Stimulated activated CD8-positive, alpha-beta memory T cell treated with anti-CD3 and anti-CD28 coated beads, Interleukin-7, amount 100 ng/mL, for 48 hours (primary cell): Measurements from ENCODE around the gene DRD2.

Source experiments
- DNase-seq, 2 donors: peaks; one replicate each; pipeline ENCODE4 v3.0.0-alpha.2; 2020; ENCODE audit warnings: low read depth in 1 of 2; ENCODE audit errors: extremely low read depth in 1 of 2

The DRD2 gene

GRCh38 chr11:113405724-113406478, 69.3 kb downstream of the DRD2 start:
- DNase-seq: no peak

GRCh38 chr11:113404859-113405430, 70.3 kb downstream of the DRD2 start:
- DNase-seq: no peak

- DNase-seq: no peak
Observed at GRCh38 chr11:113401718-113402117, 73.5 kb downstream of the DRD2 start.

GRCh38 chr11:113400631-113401230, 74.5 kb downstream of the DRD2 start:
- no peak for DNase-seq

- no peak for DNase-seq
Observed at GRCh38 chr11:113398669-113399430, 76.3 kb downstream of the DRD2 start.

- no peak for DNase-seq
Observed at GRCh38 chr11:113397821-113398220, 77.4 kb downstream of the DRD2 start.

- DNase-seq: no peak
Observed at GRCh38 chr11:113397212-113397611, 78.0 kb downstream of the DRD2 start.

DNA sequence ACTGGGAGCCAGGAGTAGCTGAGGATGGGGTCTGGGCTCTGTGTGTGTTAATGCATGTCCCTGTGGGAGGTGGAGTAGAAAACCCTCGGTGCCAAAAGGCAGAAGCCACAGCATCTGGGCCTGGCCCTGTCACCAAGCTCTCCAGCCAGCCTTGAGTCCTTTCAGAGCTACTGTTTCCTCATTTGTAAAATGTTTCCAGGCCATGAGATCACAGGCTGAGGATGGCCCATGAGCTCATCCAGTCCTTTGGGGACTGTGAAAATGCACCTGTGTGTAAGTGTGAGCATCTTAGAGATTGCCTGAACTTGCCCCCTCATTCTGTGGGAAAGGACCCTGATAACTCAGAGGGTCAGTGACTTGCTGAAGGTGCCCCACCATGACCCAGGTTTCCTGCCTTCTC, 78.5 kb downstream of the DRD2 start:
- DNase-seq: no peak

DNA sequence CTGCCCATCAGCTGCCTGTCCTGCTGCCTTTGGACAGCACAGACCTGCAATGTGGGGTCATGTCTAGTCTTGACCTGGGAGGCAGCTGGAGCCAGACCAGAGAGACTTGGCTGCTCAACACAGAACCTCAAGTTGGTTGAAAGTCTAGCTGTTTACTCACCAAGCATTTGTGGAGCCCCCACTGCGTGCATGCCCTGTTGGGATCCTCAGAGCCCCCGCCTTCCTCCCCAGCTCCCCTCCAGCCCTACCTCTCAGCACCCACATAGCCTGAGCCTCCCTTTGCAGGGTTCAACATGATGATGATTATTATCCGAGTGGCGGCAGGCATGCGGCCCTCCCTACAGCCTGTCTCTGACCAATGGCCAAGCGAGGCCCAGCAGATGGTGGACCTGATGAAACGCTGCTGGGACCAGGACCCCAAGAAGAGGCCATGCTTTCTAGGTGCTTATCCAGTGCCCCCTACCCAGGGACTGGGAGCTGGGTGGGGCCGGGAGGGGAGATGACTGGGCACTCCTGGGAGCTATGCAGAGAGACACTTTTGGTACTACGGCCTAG, 79.3 kb downstream of the DRD2 start:
- no peak for DNase-seq

DNA sequence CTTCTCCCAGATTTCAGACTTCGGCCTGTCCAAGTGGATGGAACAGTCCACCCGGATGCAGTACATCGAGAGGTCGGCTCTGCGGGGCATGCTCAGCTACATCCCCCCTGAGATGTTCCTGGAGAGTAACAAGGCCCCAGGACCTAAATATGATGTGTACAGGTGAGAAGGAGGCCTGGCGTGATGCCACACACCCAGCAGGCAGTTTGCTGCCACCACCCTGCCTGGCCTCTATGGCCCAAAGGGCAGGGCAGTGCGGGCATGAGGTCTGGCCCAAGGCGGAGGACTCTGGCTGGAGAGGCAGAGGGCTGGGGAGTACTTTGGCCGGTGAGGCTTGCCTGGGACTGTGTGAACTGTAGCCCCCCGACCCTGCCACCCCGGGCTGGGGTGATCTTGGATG, 80.3 kb downstream of the DRD2 start:
- no peak for DNase-seq

DNA sequence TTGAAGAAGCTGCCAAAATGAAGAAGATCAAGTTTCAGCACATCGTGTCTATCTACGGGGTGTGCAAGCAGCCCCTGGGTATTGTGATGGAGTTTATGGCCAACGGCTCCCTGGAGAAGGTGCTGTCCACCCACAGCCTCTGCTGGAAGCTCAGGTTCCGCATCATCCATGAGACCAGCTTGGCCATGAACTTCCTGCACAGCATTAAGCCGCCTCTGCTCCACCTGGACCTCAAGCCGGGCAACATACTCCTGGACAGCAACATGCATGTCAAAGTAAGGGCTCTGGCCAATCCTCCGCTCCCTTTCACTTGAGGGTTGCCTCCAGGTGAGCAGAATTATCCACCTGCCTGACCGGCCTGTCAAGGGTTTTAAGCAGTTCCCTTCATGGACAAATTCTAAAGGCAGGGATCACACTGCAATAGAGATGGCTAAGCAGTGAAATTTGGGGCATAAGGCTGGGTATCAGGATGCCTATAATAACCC, 81.7 kb downstream of the DRD2 start:
- DNase-seq: no peak

- no peak for DNase-seq
Observed at GRCh38 chr11:113392236-113392921, 82.8 kb downstream of the DRD2 start.

DNA sequence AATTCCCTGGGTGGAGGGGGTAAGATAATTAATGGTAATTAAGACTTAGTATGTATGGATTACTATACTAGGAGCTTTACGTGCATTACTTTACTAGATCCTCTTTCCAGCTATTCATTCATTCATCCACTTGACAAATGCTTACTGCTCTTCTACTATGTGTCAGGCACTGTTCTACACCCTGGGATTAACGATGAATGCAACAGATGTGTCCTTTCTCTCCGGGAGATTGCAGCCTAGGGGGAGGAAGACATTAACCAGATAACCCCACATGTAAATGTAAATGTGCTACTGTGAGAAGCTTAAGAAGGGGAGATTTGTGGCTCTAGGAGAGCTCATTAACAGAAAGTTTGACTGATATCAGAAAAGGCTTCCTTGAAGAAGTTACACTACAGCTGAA, 85.9 kb downstream of the DRD2 start:
- DNase-seq: no peak

- DNase-seq: no peak
Observed at GRCh38 chr11:113387605-113388211, 87.5 kb downstream of the DRD2 start, which contains the start of gene ANKK1. ANKK1 (plus strand) TSS chr11:113387779; CDS start chr11:113387885, 106 bp downstream.

DNA sequence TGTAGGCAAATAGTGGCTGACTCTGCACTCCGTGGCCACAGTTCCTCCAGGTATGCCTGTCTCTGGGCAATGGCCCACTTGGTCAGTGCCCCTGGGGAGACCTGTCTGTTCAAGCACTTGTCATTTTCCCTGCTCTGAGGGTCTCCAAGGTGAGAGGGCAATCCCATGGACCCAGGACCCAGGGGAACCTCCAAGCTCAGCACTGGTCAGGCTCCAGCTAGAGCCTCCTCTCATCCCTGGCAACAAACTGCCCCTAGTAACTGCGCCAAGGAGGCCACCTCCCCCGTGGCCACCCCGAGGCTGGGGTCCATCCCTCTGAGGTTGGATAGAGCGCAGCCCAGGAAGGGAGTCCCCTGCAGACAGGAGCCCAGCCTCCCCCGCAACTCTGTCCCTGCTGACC, 88.3 kb downstream of the DRD2 start:
- no peak for DNase-seq

GRCh38 chr11:113385749-113386148, 89.4 kb downstream of the DRD2 start:
- no peak for DNase-seq

- DNase-seq: no peak
Observed at GRCh38 chr11:113384551-113384950, 90.6 kb downstream of the DRD2 start.

GRCh38 chr11:113382121-113382520, 93.1 kb downstream of the DRD2 start:
- DNase-seq: no peak

DNA sequence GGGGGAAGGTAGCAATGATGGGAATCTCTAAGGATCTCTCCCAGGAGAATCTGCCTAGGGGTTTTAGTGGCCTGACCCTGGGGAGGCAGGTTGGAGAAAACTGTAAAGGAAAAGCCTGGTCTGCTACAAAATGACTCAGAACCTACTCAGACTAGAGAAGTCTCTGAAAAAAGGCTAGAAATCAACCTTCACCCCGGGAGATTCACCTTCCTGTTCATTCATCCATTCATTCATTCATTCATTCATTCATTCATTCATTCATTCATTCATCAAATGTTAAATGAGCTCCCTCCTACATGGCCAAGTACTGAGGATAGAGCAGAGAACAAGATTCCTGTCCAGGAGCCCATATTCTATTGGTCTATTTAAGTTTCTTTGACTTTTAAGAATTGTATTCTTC, 96.5 kb downstream of the DRD2 start:
- DNase-seq: no peak
